Measurements from ENCODE around the gene TLK2.

GRCh38 chr17:62652251-62653001 is 173.8 kb downstream of the TLK2 start:
- TF ChIP-seq TAF1 (IDR thresholded peaks at IDR 0.05; ENCODE audit: borderline replicate concordance, insufficient read depth, low read length) (peak; percentile 58; the same call in 1 of the 2 replicates), REST (IDR thresholded peaks at IDR 0.05; ENCODE audit: insufficient read depth in 1 of 2, low read depth in 2 of 2, low read length in 2 of 2) (peak; percentile 36 to 77; a peak in 2 of 4 replicates), POLR2AphosphoS5 (IDR thresholded peaks at IDR 0.05; ENCODE audit: low read depth, low read length) (peak; percentile 25; the same call in 1 of the 2 replicates)

All from PFSK-1 (cell line).